HG02970 (cell line): ENCODE data around the gene CCDC80.
A peak's percentile ranks its signal among the peaks of the same experiment; 100 is the strongest.
"Not testable (repeated sequence)": the region's sequence is repeated elsewhere in the genome, so short reads cannot be mapped to it uniquely, and the experiment has no call there.

ENCODE experiments used
- ATAC-seq: cut with Tn5 transposase; IDR thresholded peaks from one replicate; pipeline ENCODE4 v1.9.1; 2021; ENCODE audit warnings: mild to moderate bottlenecking, moderate library complexity, moderate number of reproducible peaks; ENCODE audit not compliant: unreplicated experiment, low FRiP score

Gene CCDC80

GRCh38 chr3:112602217-112602838 is 38.6 kb downstream of the CCDC80 start:
- no peak for ATAC-seq

GRCh38 chr3:112598731-112599130 is 42.2 kb downstream of the CCDC80 start:
- ATAC-seq = no peak

GRCh38 chr3:112597945-112598344 is 43.0 kb downstream of the CCDC80 start:
- no peak for ATAC-seq

GRCh38 chr3:112594856-112595255 is 46.1 kb downstream of the CCDC80 start:
- no peak for ATAC-seq

DNA sequence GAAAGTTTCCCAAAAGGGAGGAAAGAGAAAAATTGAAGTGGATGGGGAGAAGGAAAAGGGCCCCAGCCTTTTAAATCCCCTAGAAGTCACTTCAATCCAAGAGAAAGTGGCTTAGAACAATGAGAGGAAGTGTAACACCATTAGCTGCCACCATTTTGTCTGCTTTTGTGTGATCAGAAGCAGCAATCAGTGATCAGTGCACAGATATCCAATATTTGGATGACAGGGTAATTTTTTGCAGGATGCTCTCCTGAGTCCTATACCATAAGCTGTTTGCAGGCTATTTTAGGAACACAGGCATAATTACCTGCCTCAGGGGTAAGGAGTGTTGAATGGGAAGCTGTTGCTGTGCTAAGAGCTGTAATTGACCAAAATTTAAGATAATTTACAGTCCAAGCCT is 47.7 kb downstream of the CCDC80 start:
- no peak for ATAC-seq

GRCh38 chr3:112587336-112587735 is 53.6 kb downstream of the CCDC80 start:
- ATAC-seq = no peak

GRCh38 chr3:112585782-112586181 is 55.2 kb downstream of the CCDC80 start:
- no peak for ATAC-seq

DNA sequence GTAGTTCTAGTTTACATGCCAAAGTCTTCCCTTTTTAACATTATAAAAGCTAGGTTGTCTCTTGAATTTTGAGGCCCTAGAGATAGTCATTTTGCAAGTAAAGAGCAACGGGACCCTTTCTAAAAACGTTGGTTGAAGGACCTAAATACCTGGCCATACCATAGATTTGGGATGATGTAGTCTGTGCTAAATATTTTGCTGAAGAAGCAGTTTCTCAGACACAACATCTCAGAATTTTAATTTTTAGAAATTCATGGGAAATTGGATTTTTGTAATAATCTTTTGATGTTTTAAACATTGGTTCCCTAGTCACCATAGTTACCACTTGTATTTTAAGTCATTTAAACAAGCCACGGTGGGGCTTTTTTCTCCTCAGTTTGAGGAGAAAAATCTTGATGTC is 57.8 kb downstream of the CCDC80 start:
- ATAC-seq = no peak

DNA sequence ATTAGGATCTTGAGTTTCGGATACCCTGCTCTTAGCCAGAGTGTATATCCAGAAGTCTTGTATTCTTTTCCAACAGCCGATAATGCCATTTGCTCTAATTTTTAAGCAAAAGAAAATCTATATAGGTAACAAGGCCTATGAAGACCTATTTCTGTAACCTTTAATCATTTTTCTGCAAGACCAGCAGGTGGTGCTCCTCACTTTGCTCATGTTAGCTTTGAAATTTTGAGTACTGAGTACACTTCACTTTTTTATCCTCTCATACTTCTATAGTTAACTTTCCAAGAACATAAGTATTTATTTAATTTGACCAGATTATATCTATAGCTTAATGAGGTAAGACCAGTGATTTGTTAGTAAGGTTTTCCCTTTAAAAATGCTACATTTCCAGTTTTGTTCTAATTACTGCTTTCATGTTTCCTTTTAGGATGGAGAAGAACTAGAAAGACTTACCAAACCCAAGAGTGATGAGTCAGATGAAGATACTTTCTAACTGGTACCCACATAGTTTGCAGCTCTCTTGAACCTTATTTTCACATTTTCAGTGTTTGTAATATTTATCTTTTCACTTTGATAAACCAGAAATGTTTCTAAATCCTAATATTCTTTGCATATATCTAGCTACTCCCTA is 58.6 kb downstream of the CCDC80 start:
- ATAC-seq = no peak

GRCh38 chr3:112579697-112580096 is 61.2 kb downstream of the CCDC80 start:
- no peak for ATAC-seq

DNA sequence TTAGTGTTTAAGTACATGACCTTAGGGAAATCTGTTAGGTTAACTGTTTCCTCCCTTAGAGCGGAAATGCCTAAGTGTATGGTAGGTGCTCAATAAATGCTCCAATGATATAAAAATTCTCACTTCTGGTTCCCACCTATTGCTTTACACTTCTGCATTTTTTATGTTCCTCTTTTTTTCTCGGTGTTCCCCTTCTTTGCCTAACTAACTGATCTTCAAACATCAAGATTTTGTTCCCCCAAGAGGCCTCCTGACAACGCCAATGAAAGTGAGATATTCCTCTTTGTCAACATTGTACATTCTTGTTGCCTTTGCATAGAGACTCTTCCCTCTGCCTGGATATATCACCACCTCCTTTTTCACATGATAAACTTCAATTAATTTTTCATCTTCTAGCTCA is 61.7 kb downstream of the CCDC80 start:
- no peak for ATAC-seq

- ATAC-seq = no peak
These were observed 68.2 kb downstream of the CCDC80 start for GRCh38 chr3:112572701-112573100.

GRCh38 chr3:112569265-112569664 is 71.7 kb downstream of the CCDC80 start:
- ATAC-seq = no peak

DNA sequence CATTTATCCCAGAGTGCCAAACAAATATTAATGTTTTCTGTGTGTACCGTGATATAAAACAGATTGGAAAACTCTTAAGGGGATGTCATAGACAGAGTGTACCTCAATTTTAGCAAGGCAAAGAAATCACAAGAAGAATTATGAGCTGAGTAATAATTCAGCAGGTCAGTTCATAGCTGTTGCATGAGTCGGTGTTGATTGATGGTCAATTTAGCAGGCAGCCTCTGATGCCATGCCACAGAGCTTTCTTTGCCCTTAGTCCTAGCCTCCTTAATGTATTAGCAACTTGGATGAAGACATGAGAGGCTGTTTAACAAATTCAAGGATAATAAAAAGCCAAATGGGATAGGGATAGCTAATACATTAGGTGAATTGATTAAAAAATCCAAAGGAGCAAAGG is 72.3 kb downstream of the CCDC80 start:
- ATAC-seq = no peak

DNA sequence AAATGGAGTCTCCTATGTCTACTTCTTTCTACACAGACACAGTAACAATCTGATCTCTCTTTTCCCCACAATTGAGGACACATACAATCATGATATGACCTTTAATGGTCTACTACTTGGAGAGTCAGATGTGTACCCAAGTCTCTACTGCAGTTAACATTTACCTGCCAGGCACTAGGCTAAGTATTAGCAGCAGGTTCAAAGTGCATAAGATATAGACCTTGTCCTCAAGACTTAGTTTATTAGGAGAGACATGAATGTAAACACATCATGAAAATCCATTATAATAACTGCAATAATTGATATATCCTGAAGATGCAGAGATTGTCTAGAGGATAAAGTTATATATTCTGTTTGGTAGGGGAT is 76.0 kb downstream of the CCDC80 start:
- ATAC-seq = no peak

DNA sequence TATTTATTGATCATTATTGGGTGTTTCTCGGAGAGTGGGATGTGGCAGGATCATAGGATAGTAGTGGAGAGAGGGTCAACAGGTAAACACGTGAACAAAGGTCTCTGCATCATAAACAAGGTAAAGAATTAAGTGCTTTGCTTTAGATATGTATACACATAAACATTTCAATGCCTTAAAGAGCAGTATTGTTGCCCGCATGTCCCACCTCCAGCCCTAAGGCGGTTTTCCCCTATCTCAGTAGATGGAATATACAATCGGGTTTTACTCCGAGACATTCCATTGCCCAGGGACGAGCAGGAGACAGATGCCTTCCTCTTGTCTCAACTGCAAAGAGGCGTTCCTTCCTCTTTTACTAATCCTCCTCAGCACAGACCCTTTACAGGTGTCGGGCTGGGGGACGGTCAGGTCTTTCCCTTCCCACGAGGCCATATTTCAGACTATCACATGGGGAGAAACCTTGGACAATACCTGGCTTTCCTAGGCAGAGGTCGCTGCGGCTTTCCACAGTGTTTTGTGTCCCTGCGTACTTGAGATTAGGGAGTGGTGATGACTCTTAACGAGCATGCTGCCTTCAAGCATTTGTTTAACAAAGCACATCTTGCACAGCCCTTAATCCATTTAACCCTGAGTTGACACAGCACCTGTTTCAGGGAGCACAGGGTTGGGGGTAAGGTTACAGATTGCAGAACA is 76.5 kb downstream of the CCDC80 start:
- ATAC-seq = not testable (repeated sequence)

DNA sequence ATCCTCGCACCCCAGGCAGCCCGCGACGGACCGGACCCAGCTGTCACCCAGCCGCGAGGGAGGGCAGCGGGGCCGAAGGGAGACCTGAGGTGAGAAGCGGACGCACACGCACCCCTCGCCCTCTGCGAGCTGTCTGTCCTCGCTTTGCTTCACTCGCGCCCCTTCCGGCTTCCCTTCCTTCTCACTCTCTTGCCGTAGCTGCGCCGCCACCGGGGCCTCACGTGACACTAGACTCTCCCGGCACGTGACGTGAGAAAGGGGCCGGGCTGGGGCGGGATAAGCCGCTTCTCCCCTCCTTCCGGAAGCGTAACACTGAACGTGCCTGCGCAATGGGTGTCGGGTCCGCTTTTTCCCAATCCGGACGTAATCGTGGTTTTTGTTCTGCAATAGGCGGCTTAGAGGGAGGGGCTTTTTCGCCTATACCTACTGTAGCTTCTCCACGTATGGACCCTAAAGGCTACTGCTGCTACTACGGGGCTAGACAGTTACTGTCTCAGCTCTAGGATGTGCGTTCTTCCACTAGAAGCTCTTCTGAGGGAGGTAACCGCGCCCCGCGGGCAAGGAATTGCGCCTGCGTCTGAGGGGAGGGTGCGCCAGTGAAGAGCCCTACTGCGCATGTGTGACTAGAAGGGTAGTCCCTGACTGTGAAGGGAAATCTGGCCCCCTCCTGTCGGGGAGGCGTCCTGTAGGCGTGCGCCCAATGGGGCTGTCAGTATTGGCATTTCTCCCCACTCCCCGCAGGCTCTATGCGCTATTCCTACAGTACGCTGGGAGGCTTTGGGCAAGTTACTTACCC is 79.0 kb downstream of the CCDC80 start, which contains the start of the genes ATG3 and SLC35A5:
TSS of gene ATG3 (minus strand) at position 229 of the 796 bp plus-strand sequence. CDS start 434 bp downstream, outside the sequence.
TSS of gene SLC35A5 (plus strand) at position 312 of the 796 bp plus-strand sequence. CDS start 1,359 bp downstream, outside the sequence.
- ATAC-seq = peak; percentile 79

DNA sequence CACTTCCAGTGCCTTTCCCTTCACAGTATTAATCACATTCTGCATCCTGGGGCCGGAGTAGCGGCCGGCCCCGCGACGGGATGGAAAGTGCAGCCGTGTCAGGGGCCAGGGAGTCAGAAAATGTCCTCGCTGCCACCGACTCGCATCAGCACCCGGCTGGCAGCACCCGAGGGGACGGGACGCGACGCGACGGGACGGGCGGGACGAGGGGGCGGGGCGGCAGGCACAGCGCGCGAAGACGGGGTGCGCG is 79.5 kb downstream of the CCDC80 start:
- no peak for ATAC-seq

DNA sequence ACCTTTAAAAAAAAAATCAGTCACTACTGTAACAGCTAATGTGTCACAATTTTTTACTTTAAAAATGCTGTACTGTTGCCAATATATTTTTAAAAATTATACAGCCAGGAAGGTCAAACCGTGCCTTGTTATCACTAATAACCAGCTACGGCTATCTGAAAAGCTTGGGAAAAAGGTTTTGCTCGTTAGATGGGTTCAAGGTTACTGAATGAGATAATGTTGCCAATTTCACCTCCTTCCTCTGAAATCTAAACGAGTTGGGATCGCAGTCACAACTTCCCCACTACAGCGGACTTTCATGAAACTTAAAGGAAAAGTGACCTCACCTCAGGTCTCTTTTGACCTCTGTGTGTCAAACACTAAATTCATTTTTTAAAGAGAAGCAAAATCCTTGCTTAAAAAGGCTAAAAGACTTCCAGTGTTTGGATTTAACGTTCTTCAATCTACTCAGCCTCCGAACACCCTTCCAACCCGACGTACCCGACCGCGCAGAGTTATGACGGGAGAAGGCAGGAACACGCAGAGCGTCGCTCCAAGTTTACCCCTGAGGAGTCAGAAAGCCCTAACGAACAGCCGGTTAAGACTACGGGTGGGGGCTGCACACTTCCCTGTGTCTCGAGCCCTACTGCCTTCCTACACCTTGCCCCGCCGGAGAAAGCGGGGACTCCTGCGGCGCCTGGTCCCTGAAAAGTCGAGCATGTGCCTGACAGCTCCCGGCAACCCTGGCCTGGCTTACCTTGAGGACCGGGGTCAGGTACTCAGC is 80.0 kb downstream of the CCDC80 start:
- ATAC-seq = peak; percentile 19

DNA sequence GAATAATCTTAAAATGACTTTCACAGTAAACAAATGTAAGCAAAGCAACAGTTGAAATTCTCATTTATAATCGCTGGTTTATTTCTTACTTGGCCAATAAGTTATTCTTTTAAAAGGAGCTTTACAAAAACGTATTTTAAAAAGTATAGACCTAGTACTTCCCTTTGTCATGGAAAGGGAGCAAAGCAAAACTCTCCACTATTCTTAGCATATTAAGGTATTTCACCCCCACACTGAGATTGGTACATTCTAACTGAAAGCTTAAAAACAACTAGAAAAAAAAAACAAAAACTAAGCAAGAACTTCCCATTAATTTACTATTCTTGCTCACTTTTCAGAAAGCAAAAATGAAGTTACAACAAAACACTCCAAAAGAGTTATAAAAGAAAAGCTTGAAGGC is 80.6 kb downstream of the CCDC80 start:
- no peak for ATAC-seq
